Keratinocyte (primary cell): ENCODE measurements around the gene FAM227A. TPM values are rescaled to one million over a fixed set of nuclear protein-coding genes. Genes with fewer than 3 reads are reported as not detected.

Source experiments
- DNase-seq: peaks from one replicate; pipeline ENCODE4 v3.0.0-alpha.2; 2011; ENCODE audit warnings: low read depth, missing footprints, low spot score
- FAIRE-seq: peaks from 2 replicates; lab custom pipeline; 2011; peaks lifted over from hg19 to GRCh38; lab: Jason Lieb, UNC
- H2AFZ ChIP-seq: 2 replicates; pipeline ENCODE4 v1.6.0; 2012; ENCODE audit warnings: low read length, control low read depth, inconsistent platforms; ENCODE audit not compliant: control insufficient read depth
- H3K27ac ChIP-seq: 2 replicates; pipeline ENCODE4 v1.5.1; 2011; ENCODE audit warnings: low read length; ENCODE audit not compliant: control insufficient read depth, insufficient read depth
- H3K27me3 ChIP-seq: 3 replicates; pipeline ENCODE4 v1.6.0; 2011; ENCODE audit warnings: low read length; ENCODE audit not compliant: control insufficient read depth, insufficient read depth; ENCODE audit errors: extremely low read depth
- H3K36me3 ChIP-seq, 2 experiments: 2 replicates in 1 of 2; 3 replicates in 1 of 2; pipeline ENCODE4 v1.5.1; 2011; ENCODE audit warnings: low read length in 2 of 2, mild to moderate bottlenecking in 1 of 2; ENCODE audit not compliant: control insufficient read depth in 2 of 2, insufficient read depth in 2 of 2; ENCODE audit errors: extremely low read depth in 1 of 2
- H3K4me1 ChIP-seq: 3 replicates; pipeline ENCODE4 v1.5.1; 2011; ENCODE audit warnings: low read length; ENCODE audit not compliant: control insufficient read depth, insufficient read depth; ENCODE audit errors: extremely low read depth
- H3K4me2 ChIP-seq: 3 replicates; pipeline ENCODE4 v1.6.0; 2011; ENCODE audit warnings: low read depth, low read length; ENCODE audit not compliant: control insufficient read depth, insufficient read depth; ENCODE audit errors: extremely low read depth
- H3K4me3 ChIP-seq, 3 experiments: fragments of 200-600 bp in 1 of 3; sonication (generic) in 1 of 3; 2 replicates in 2 of 3; 3 replicates in 1 of 3; pipeline ENCODE4 v1.5.1; 2011 to 2016; ENCODE audit warnings: low read length in 3 of 3, mild to moderate bottlenecking in 3 of 3, control low read depth in 2 of 3, inconsistent platforms in 1 of 3, low read depth in 1 of 3, mixed read lengths in 1 of 3, mixed run types in 1 of 3, moderate library complexity in 1 of 3; ENCODE audit not compliant: control insufficient read depth in 2 of 3, insufficient read depth in 2 of 3; ENCODE audit errors: extremely low read depth in 1 of 3
- H3K79me2 ChIP-seq: 2 replicates; pipeline ENCODE4 v1.6.0; 2012; ENCODE audit warnings: low read length; ENCODE audit not compliant: control insufficient read depth, insufficient read depth
- H3K9ac ChIP-seq: 3 replicates; pipeline ENCODE4 v1.6.0; 2011; ENCODE audit warnings: low read length; ENCODE audit not compliant: control insufficient read depth, insufficient read depth; ENCODE audit errors: extremely low read depth
- H3K9me1 ChIP-seq: 3 replicates; pipeline ENCODE4 v1.6.0; 2011; ENCODE audit warnings: low read length; ENCODE audit not compliant: control insufficient read depth, insufficient read depth; ENCODE audit errors: extremely low read depth
- H3K9me3 ChIP-seq: 2 replicates; pipeline ENCODE4 v1.5.1; 2012; ENCODE audit warnings: low read depth, low read length; ENCODE audit not compliant: control insufficient read depth
- H4K20me1 ChIP-seq: 3 replicates; pipeline ENCODE4 v1.6.0; 2011; ENCODE audit warnings: low read length; ENCODE audit not compliant: control insufficient read depth, insufficient read depth; ENCODE audit errors: extremely low read depth
- CTCF ChIP-seq, 3 experiments: IDR thresholded peaks in 1 of 3; conservative IDR thresholded peaks in 1 of 3; optimal IDR thresholded peaks in 1 of 3; 2 replicates in 2 of 3; 3 replicates in 1 of 3; pipeline versions ENCODE3 to v1.5.1; 2011; ENCODE audit warnings: low read length in 3 of 3, mild to moderate bottlenecking in 3 of 3, moderate library complexity in 2 of 3, control low read depth in 1 of 3, inconsistent platforms in 1 of 3; ENCODE audit not compliant: insufficient read depth in 2 of 3; ENCODE audit errors: extremely low read depth in 1 of 3
- EZH2 ChIP-seq: IDR thresholded peaks from one replicate; pipeline ENCODE4 v1.6.1; 2012; ENCODE audit warnings: inconsistent platforms, mild to moderate bottlenecking, low read length, moderate library complexity
- dilution Hi-C: fragments of 300-500 bp; cut with MboI; formaldehyde crosslinking; loops from one replicate; pipeline ENCODE4 v1.7.0; 2020; ENCODE audit warnings: low sequenced_read_pairs; ENCODE audit not compliant: extremely low pct_ligation_motif_present
- polyA plus RNA-seq, 5 experiments: library from polyadenylated mRNA; depleted of rRNA in 3 of 5; stranded (reverse) in 3 of 5; stranded (forward) in 1 of 5; unstranded in 1 of 5; fragments of >200 nt; gene quantifications; 1 replicate in 1 of 5; 2 replicates in 3 of 5; 3 replicates in 1 of 5; pipeline versions ENCODE4 v1.2.1 to v1.2.3, GENCODE V29; 2011 to 2012; ENCODE audit warnings: missing spikeins in 2 of 5, low read depth in 1 of 5, low replicate concordance in 1 of 5

FAM227A gene
- polyA plus RNA-seq, 1 donor (not counting 4 experiments of a cell fraction or from before 2014, with no cell fraction given): 1.1 TPM

DNA sequence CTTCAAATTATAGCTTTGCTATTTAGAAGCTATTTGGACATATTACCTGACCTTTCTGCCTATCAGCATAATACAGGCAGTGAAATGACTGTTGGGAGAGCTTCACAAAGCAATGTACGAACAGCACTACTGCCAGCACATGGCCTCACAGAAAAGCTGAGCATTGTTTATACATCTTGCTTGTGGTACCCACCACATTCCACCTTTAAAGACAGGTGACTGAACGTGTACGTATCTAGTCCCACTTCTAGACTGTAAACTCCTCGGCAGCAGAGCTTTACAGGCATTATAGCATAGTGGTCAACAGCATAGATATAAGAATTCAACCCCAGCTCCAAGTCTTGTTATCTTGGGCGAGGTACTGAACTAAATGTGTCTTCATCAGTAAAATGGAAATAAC is 43.0 kb upstream of the FAM227A start:
- Histone ChIP-seq H4K20me1 (no peaks in the 10 kb centered on the region), H3K4me3 (peak overlapping the region; percentile 68 to 81 (median 74)), H3K4me2 (peak overlapping the region; percentile 89), H3K9me1 (no peaks in the 10 kb centered on the region), H3K27ac (peak overlapping the region; percentile 94), H3K36me3 (peaks cover 1 to 11% of the 10 kb centered on the region in 2 experiments), H3K4me1 (peaks cover 45% of the 10 kb centered on the region), H3K9ac (peak overlapping the region; percentile 93), H3K79me2 (peaks cover 52% of the 10 kb centered on the region), H3K27me3 (no peaks in the 10 kb centered on the region), H3K9me3 (no peaks in the 10 kb centered on the region), H2AFZ (no peak overlapping the region)
- DNase-seq (no peak), FAIRE-seq (no peak)
- TF ChIP-seq EZH2 (no peak), CTCF (optimal IDR thresholded peaks at IDR 0.05 in 1 of 3, IDR thresholded peaks at IDR 0.05 in 1 of 3, conservative IDR thresholded peaks at IDR 0.05 in 1 of 3; ENCODE audit: extremely low read depth in 1 of 3, insufficient read depth in 2 of 3, low read length in 3 of 3) (no peak)
- dilution Hi-C loops: no loop called here

GRCh38 chr22:38698407-38699094 is 42.4 kb upstream of the FAM227A start:
- Histone ChIP-seq H3K9me3 (no peaks in the 10 kb centered on the region), H3K79me2 (peaks cover 58% of the 10 kb centered on the region), H3K27ac (peak overlapping the region; percentile 83), H3K36me3 (peaks cover 3 to 13% of the 10 kb centered on the region in 2 experiments), H4K20me1 (no peaks in the 10 kb centered on the region), H3K9ac (no peak overlapping the region), H3K9me1 (no peaks in the 10 kb centered on the region), H2AFZ (no peak overlapping the region), H3K4me2 (peak overlapping the region; percentile 89), H3K4me3 (peak overlapping the region; percentile 68 to 81 (median 74)), H3K4me1 (peaks cover 45% of the 10 kb centered on the region), H3K27me3 (no peaks in the 10 kb centered on the region)
- dilution Hi-C loops: no loop called here
- no peak for FAIRE-seq
- DNase-seq: no peak
- TF ChIP-seq CTCF (optimal IDR thresholded peaks at IDR 0.05 in 1 of 3, IDR thresholded peaks at IDR 0.05 in 1 of 3, conservative IDR thresholded peaks at IDR 0.05 in 1 of 3; ENCODE audit: extremely low read depth in 1 of 3, insufficient read depth in 2 of 3, low read length in 3 of 3) (no peak), EZH2 (no peak)
